PFSK-1 (cell line): ENCODE measurements around the gene ISOC1.

Experiments
- FOXP2 ChIP-seq: optimal IDR thresholded peaks from 2 replicates; pipeline ENCODE3; 2011; ENCODE audit warnings: borderline replicate concordance, control low read depth, inconsistent platforms; ENCODE audit not compliant: insufficient read depth; ENCODE audit errors: extremely low read length, extremely low read depth
- POLR2AphosphoS5 ChIP-seq: IDR thresholded peaks from 2 replicates; pipeline ENCODE4 v1.6.1; 2012; ENCODE audit warnings: low read depth, mild to moderate bottlenecking, control low read depth, low read length, moderate library complexity
- SIN3A ChIP-seq: IDR thresholded peaks from 2 replicates; pipeline ENCODE4 v1.6.1; 2012; ENCODE audit warnings: mild to moderate bottlenecking, low read length, moderate library complexity, borderline replicate concordance; ENCODE audit not compliant: insufficient read depth
- TAF1 ChIP-seq: IDR thresholded peaks from 2 replicates; pipeline ENCODE4 v1.6.1; 2012; ENCODE audit warnings: low read length, control low read depth, borderline replicate concordance; ENCODE audit not compliant: insufficient read depth
- TF ChIP-seq, protein P1 (sequence below), 2 experiments: IDR thresholded peaks; 2 replicates each; pipeline versions ENCODE4 v1.6.1 to v1.8.0; 2011 to 2012; ENCODE audit warnings: low read depth in 2 of 2, low read length in 2 of 2, control low read depth in 1 of 2, inconsistent platforms in 1 of 2, mild to moderate bottlenecking in 1 of 2, moderate library complexity in 1 of 2; ENCODE audit not compliant: insufficient read depth in 1 of 2

Gene ISOC1

DNA sequence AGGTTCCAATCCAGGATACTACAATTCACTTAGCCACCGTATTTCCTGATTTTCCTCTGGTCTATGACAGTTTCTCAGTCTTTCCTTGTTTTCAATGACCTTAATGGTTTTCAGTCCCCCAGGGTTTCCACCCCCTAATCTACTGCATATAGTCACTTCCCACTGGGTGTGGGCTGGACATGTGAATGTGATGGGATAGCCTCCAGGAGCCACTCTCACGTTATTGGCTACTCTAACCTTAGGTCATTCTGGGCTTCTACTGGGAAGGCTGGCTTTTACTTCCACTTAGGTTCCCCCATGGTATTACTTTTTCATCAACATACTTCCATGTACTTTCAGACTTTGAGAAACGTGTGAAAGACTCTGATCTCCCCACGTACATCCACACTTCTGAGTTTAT, 46.5 kb downstream of the ISOC1 start:
- TF ChIP-seq, protein P1, sequence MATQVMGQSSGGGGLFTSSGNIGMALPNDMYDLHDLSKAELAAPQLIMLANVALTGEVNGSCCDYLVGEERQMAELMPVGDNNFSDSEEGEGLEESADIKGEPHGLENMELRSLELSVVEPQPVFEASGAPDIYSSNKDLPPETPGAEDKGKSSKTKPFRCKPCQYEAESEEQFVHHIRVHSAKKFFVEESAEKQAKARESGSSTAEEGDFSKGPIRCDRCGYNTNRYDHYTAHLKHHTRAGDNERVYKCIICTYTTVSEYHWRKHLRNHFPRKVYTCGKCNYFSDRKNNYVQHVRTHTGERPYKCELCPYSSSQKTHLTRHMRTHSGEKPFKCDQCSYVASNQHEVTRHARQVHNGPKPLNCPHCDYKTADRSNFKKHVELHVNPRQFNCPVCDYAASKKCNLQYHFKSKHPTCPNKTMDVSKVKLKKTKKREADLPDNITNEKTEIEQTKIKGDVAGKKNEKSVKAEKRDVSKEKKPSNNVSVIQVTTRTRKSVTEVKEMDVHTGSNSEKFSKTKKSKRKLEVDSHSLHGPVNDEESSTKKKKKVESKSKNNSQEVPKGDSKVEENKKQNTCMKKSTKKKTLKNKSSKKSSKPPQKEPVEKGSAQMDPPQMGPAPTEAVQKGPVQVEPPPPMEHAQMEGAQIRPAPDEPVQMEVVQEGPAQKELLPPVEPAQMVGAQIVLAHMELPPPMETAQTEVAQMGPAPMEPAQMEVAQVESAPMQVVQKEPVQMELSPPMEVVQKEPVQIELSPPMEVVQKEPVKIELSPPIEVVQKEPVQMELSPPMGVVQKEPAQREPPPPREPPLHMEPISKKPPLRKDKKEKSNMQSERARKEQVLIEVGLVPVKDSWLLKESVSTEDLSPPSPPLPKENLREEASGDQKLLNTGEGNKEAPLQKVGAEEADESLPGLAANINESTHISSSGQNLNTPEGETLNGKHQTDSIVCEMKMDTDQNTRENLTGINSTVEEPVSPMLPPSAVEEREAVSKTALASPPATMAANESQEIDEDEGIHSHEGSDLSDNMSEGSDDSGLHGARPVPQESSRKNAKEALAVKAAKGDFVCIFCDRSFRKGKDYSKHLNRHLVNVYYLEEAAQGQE (IDR thresholded peaks at IDR 0.05; ENCODE audit: insufficient read depth in 1 of 2, low read depth in 2 of 2, low read length in 2 of 2): no peak
- TF ChIP-seq POLR2AphosphoS5 (no peak), FOXP2 (no peak)

DNA sequence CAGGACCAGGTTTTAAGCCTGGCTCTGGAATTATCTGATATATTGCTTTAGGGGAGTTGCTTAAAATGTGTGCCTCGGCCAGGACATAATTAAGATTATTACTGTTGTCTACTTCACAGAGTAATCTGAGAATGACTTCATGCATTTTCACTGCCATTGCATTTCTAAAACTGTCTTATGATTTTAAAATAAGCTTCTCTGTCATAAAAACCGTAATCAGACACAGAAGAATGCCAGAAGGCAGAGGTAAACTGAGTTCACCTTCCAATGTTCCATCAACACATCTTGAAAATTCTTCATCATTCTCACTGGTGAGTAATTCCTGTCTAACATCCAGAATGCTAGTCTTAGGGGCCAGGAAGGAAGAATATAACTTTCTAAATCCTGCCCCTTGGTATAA, 47.1 kb downstream of the ISOC1 start:
- TF ChIP-seq SIN3A: no peak
- TF ChIP-seq FOXP2: no peak
- no peak for TF ChIP-seq TAF1
- no peak for TF ChIP-seq POLR2AphosphoS5
- TF ChIP-seq, protein P1 (IDR thresholded peaks at IDR 0.05; ENCODE audit: insufficient read depth in 1 of 2, low read depth in 2 of 2, low read length in 2 of 2): no peak

DNA sequence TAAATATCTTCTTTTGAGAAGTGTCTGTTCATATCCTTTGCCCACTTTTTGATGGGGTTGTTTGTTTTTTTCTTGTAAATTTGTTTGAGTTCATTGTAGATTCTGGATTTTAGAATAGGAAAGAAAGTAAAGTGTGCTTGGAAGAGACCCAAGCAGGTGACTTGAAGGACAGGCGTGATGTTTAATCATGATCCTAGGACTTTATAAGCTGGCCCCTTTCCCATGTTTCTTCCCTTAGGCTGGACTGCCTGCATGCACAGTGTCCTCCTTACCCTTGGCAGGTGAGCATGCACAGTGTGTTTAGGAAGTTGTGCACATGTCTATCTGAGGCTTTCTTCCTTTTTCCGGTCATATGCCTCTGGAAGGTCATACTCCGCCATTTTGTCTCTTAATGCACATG, 61.3 kb downstream of the ISOC1 start:
- TF ChIP-seq POLR2AphosphoS5 (no peak), SIN3A (no peak), TAF1 (no peak), FOXP2 (no peak)
- TF ChIP-seq, protein P1 (IDR thresholded peaks at IDR 0.05; ENCODE audit: insufficient read depth in 1 of 2, low read depth in 2 of 2, low read length in 2 of 2): no peak

DNA sequence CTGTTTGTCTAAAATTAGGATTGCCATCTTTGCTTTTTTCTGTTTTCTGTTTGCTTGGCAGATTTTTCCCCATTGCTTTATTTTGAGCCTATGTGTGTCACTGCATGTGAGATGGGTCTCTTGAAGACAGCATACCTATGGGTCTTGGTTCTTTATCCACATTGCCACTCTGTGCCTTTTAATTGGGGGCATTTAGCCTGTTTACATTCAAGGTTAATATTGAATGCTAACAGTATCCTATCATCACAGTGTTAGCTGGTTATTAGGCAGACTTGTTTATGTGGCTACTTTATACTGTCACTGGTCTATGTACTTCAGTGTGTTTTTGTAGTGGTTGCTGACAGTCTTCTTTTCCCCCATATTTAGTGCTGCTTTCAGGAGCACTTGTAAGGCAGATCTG, 67.3 kb downstream of the ISOC1 start:
- TF ChIP-seq SIN3A (no peak), POLR2AphosphoS5 (no peak), TAF1 (no peak), FOXP2 (no peak)
- TF ChIP-seq, protein P1 (IDR thresholded peaks at IDR 0.05; ENCODE audit: insufficient read depth in 1 of 2, low read depth in 2 of 2, low read length in 2 of 2): no peak
